CD4-positive, alpha-beta T cell treated with Interleukin-4 for 4 hours (primary cell): ENCODE measurements around the gene SLC25A47.
A peak's percentile ranks its signal among the peaks of the same experiment; 100 is the strongest.
"Not testable (repeated sequence)": the region's sequence is repeated elsewhere in the genome, so short reads cannot be mapped to it uniquely, and the experiment has no call there.

ENCODE experiments used
- DNase-seq: peaks from one replicate; pipeline ENCODE4 v3.0.0-alpha.2; 2020

SLC25A47 gene

DNA sequence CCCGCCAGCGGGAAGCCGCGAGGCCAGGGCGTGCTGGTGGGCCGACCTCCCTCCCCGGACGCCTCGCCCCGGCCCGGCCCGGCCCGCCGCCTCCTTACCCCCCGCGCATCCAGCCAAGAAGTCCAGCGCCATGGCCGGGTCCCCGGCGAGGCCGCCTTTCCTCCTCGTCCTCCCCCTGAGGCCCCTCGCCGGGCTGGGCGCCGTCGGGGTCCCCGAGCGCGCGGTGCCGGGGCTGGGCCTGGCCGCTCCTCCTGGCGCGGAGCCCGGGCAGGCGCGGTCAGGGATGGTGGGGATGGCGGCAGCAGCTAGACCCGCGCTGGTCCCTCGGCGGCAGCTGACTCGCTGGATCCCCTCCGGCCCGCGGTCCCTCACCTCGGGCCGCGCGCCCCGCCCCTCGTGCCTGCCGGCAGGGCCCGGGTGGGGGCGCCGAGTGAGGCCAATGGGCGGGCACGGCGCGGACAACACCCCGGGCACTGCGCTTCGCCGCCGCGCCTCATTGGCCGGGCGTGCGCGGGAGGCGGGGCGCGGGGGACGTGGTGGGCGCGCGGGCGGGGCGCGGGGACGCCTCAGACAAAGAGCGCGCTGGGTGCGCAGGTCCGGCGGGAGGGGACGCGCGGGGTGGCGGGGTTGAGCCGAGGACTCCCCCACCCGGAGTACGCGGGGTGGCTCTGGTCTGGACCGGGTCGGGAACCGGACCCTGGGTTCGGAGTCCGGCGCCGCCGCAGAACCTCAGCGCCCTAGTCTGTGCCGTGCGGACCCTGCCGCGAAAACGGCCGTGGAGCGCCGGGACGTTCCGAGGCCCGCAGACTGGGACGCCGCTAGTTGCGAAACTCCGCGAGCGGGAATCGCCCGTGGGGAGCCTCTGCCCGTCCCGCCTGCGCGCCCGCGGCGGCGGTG, 16.8 kb upstream of the SLC25A47 start, which contains the start of gene SLC25A29:
Gene SLC25A29, minus strand, starts transcription at position 344 of the 897 bp plus-strand sequence. Its CDS starts 212 bp downstream, at position 132.
- DNase-seq, result peak; percentile 64

DNA sequence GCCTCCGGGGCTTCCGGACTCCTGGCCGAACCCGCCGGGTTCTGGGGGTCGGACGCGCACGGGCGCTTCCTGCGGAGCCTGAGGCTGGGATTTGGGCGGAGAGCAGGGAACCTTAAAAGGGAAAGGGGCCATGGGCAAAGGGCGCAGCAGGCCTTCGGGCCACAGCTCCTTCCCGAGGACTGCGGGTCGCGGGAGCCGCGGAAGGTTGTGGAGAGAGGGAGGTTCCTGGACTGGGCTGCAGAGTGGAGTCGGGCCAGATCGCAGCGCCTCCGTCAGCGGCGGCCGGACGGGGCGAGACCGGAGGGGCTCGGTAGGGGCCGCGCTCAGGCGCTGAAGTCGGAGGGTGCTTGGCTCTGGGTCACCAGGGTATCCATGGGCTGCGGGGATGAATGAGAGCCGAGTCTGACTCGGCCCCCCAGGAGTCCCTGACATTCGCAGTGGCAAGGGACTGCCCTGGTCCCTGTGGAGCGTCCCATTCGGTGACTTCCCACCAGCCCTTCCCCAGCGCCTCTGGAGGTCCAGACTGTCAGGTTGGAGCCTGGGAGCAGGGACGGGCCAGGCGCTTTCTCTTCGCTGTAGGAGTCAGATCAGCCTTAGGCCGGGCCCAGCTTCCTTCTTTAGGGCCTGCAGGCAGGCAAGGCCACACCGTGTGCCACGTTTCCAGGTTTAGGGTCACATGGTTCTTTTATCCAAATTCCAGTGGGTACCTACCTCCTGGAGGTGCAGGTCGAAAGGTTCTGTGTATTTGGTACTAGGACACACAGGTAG, 16.0 kb upstream of the SLC25A47 start:
- DNase-seq, result no peak

DNA sequence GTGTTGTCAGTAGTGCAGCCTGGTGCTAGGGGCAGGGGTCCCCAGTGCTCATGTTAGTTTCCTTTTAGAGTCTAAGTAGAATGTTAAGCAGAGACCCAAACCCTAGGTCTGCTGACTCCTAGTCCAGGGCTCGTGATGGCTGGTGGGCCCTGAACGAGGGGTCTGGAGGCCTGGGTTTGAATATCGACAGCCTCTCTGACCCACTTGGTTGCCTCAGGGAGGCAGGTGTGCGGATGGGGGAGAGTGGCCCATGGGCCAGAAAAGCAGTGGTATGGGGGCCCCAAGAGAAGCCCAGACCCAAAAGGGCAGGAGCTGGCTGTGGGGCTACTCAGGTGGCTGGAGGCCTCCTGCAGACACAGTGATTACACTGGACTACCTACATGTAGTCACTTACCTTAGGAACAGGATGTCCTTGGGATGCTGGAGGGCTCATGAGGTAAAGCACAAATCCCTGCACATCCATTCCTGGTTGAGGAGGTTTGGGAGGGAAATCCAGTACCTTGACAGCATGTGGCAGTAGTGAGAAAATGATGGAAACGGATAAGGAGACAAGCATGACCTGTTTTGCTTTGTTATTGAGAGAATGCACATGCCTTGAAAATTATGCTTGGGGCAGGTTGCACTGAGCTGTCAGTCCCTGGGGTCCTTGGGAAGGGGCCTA, 15.2 kb upstream of the SLC25A47 start:
- DNase-seq, result no peak

DNA sequence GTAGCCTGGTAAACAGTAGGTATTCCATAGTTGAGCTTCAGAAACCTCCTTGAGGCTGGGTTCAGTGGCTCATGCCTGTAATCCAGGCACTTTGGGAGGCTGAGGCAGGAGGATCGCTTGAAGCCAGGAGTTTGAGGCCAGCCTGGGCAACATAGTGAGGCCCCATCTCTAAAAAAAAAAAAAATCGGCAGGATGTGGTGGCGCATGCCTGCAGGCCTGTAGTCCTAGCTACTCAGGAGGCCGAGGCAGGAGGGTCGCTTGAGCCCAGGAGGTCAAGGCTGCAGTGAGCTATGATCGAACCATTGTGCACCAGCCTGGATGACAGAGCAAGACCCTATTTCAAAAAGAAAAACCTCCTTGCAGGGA, 14.7 kb upstream of the SLC25A47 start:
- DNase-seq, result not testable (repeated sequence)

DNA sequence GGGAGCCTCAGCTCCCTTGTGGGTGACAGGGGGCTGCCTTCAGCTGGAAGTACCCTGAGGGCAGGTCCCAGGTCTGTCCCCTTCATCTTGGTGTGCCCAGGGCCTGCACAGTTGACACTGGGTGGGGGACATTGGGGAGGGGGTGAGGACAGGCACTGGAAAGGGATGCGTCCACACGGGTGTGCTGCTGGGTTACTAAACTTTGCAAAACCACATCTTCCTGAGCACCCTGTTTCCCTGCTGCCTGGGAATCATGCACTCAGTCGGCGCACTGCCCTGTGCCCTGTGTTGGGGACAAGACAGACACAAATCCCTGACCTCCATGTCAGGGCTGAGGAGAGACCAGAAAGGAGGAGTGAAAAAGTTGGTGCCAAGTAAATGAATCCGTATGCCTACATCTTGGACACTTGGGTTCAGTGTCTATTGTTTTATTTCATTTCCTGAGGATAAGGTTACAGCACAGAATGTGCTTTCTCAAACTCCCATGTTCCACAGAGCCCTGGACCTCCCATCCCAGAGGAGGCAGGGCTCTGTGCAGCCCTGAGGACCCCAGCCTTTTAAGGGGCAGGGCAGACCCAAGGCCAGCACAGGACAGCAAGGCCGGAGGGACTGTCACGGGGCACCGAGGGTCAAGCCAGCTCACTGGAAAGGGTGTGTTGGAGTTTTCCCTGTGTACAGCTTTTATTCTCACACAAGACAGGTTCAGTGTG, 14.0 kb upstream of the SLC25A47 start:
- DNase-seq, result no peak

DNA sequence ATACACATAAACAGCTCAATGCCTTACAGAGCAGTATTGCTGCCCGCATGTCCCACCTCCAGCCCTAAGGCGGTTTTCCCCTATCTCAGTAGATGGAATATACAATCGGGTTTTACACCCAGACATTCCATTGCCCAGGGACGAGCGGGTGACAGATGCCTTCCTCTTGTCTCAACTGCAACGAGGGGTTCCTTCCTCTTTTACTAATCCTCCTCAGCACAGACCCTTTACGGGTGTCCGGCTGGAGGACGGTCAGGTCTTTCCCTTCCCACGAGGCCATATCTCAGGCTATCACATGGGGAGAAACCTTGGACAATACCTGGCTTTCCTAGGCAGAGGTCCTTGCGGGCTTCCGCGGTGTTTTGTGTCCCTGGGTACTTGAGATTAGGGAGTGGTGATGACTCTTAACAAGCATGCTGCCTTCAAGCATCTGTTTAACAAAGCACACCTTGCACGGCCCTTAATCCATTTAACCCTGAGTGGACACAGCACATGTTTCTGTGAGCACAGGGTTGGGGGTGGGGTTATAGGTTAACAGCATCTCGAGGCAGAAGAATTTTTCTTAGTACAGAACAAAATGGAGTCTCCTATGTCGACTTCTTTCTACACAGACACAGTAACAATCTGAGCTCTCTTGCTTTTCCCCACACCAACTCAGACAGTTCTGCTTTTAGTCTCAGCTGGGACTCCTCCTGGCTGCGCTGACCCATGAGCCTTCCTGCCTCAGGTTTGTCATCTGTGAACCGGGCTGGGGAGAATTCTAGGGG, 10.8 kb upstream of the SLC25A47 start:
- not testable (repeated sequence) for DNase-seq

DNA sequence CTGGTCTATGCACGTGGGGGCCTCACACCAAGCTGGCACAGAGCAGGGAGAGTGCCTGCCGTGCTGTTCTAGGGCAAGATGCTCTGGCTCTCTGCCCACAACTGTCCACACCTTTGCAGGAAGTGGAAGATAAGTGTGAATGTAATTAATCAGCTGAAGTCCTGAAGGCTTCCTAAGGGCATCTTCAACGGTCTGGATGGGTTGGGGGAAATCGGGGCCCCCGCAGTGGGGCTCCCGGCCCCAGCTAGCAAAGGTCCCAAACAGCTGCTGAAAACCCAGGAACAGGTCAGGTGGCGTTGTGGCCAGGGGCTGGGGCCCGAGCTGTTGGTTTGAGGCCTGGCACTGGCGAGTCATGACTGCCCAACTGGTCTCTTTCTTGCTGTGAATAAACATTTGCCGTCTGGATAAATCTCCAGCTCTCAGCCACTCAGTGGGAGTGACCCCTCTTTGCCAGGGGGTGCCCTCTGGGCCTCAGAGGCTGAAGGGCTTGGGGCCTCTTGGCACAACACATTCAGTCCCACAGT, 10.2 kb upstream of the SLC25A47 start:
- DNase-seq, result no peak

DNA sequence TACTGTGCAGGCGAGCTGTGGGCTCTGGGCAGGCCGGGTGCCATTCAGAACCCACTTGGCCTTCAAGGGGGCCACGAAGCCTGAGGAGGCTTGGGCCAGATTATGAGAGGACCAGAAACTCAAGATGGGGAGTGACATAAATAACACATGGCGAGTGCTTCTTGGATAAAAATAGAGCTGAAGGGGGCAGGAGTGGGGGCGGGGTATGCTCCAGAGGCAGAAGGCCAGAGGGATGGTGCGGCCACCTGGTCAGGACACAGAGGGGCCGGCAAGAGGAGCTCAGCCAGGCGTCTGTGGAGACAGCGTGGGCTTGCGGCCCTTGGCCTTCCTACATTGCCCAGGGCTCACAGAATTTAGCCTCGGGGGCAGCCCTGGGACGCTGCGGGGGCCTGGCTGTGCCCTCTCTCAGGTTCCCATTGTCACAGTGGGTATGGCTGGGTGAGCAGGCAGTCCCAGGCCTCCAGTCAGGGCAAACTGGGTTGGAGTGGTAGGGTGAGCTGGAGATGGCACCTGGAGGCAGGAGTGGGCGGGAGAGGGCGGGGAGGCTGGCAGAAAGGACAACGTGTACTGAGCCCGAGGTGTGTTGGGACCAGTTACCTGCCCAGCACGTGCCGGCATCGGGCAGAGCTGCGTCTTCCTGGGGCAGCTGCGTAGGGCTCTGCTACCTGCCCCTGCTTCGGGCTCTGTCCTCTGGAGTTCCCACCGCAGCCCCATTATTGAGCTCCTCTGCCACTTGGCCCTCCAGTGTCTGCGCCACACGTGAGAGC, 9.5 kb upstream of the SLC25A47 start:
- no peak for DNase-seq

DNA sequence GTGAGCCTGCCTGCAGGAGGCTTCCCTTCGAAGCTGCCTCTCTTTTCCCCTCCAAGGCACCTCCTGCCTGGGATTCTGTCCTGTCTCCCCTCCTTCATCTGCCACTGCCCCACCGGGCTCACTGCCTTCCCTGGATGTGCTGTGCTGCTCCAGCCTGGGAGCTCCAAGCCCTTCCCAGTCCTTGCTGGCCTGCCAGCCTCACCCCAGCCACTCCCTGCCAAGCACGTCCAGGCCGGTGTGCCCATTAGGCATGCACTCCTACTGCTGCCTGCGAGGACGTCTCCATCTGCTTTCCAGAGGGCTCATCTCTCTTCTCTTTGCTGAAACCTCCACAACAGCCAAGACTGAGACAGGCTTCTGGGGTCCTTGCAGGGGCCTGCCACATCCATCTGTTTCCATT, 8.4 kb upstream of the SLC25A47 start:
- no peak for DNase-seq

DNA sequence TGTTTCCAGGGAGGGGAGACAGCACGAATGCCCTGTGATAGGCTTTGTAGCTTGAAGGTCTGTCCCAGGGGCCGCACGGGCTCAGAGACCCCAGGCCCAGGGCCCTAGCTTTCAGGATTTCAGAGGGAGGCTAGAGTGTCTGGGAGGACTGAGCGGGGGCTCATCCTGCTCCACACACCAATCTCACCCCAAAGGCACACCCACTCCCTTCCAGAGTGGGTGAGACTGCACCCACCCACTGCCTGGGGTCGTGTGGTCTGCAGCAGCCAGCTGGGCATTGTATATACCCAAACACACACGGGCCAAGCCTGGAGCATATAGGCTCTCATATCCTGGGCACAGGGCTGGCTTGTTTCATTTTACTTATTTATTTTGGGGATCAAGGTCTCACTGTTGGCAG, 5.8 kb upstream of the SLC25A47 start:
- no peak for DNase-seq

DNA sequence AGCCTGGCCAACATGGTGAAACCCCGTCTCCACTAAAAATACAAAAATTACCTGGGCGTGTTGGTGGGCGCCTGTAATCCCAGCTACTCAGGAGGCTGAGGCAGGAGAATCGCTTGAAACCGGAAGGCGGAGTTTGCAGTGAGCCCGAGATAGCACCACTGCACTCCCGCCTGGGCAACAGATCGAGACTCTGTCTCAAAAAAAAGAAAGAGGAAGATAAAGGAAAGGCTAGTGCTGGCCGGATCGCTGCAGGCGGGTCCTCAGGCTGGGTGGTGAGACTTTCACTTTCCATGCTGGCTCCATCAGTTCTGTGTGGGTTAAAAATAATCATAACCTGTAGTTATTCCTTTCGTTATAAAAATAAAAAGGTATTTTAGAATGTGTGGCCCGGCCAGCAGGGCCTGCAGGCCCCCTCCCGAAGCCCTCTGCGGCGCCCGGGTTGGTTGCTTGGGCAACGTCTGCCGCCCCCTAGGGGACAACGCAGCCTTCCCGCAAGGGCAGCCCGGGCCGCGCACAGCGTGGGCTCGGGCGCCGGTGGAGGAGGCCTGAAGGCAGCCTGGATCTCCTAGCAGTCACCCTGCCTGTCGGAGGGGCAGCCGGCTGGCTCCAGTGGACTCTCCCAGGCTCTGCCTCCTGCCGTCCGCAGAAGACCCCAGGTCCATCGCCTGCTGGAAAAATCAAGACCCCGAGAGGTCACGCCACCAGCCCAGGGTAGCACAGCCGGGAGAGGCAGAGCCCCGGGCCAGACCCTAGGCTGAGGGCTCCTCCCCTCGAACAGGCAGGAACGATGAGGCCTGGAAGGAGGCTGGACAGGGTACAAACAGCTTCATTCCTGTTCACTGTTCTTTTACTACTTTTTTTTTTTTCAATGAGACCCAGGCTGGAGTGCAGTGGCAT, 5.0 kb upstream of the SLC25A47 start:
- DNase-seq, result peak; percentile 63

DNA sequence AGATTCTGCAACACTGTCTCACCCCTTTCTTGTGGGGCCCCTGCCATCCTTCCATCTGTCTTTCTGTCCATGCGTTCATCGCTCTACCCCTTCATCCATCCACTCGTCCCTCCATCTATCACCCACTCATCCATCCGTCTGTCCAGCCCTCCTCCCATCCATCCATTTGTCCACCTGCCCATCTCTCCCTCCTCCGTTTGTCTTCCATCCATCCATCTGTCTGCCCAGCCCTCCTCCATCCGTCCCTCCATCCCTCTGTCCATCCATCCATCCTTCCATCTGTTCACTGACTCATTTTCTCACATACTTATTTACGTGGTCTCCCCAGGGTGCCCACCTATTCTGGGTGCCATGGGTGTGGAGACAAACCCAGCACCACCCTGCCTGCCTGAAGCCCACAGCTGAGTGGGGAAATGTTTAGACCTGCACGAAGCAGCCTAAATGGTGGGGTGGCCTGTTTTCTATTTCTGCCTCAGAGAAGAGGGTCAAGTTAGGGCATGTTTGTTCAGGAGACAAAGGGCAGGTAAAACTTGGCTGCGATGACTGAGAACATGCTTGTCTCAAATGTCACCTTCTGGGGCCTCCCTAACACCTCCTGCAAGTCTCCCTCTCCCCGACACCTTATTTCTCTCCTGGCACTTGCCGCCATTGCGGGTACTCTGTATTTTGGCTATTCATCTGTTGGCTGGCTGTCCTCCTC, 2.8 kb upstream of the SLC25A47 start:
- DNase-seq, result no peak

DNA sequence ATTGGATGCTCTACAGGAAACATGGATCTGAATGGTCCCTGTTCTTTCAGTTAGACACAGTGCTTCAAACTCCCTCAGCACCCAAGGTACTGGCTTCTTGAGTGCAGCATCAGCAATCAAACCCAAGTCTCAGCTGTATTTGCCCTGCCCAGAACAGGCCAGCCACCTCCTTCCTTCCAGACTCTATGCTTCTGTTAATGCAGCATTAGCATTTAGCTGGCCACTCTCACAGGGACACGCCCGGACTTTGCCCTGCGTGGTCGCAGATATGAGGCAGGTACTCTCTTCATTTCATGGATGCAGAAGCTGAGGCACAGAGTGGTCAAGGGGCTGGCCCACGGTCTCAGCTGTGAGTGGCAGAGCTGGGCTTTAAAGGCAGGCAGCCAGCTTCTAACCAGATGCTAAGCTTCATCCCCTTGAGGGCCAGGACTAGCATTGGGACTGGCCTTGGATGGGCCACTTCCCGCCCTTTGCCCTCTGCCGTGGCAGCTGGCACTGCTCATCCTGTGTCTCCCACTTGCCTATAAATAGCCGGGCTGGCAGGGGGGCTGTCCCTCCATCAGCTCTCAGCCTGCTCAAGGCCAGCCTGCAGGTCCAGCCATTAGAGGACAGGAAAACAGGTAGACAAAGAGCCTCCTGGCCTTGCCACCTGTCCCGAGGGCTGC, 1.5 kb upstream of the SLC25A47 start:
- no peak for DNase-seq

DNA sequence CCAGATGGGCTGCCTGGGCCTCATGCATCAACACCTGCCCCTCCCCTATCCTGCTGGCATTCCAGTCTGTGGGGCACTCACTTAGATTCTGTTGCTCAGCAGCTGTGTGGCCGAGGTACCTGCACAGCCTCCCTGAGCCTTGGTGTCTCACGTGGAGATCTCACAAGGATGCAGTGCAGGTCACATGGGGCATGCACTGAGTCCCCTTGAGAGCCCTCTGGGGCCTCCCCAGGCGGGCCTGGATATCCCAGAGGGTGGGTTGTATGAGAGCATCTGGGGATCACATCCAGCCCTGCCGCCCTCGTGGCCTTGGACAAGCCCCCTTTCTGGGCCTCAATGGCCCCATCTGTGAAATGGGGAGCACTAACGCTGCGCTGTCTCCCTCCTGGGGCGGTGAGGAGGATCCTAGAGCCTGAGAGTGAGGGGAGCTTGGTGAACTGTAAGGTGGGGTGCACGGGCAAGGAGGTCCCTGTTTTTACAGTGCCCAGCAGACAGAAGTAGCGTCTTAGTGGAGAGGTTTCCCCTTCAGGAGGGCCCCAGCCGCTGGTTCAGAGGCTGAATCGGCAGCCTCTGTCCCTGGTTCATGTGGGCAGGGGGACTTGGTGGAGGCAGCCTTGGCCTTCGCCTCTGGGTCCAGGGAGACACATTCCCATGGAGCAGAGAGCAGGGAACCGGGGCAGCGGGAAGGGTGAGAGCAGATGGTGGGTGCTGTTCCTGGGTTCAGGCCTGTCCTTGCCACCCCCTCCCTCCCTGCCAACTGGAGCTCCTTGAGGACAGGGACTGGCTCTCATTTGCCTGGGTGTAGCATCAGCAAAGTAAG, 791 bp upstream of the SLC25A47 start:
- no peak for DNase-seq

DNA sequence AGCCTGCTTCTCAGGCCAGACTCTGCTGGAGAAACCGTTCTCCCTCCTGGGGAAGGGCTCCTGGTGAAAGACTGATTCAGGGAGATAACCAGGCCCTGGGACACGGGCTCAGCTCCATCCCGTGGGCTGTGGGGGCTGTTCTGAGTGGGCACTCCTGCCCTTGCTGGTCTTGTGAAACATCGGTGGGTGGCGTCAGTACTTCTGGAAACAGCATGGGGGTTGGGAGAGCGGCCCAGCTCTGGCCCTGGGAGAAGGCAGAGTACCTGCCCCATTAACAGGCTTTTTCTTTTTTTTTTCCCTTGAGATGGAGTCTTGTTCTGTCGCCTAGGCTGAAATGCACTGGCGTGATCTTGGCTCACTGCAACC, 786 bp downstream of the SLC25A47 start:
- DNase-seq, result no peak

DNA sequence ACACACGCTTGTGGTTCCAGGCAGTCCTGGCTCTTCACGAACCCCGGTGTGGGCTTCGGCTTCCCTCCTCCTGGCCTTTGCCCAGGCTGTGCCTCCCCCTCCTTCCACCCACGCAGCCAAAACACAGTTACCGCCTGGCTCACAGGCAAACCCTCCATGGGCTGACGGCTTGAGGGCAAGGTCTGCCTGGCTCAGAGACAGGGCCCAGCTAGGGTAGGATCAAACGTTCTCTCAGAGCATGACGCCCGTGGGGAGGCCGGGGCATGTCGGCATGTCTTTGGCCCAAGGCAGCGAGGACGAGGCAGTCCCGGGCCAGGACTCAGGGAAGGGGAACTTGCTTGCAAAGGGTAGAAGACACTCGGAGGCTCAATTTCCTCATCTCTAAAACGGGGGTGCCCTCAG, 2.1 kb downstream of the SLC25A47 start:
- no peak for DNase-seq

DNA sequence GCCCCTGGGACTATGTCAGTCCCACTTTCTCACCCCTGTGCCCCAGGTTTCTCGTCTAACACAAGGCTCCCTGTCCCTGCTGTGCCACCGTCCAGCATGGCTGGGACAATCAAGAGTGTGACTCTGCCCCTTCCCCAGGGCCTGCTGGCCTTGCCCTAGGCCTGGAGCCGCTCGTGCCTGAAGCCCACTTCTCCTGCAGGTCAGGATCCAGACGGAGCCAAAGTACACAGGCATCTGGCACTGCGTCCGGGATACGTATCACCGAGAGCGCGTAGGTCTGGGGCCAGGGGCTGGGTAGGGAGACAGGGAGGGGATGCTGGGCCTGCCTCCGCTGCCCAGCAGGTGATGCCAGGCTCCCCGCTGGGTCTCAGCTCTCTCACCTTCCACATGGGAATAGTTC, 2.8 kb downstream of the SLC25A47 start:
- no peak for DNase-seq

DNA sequence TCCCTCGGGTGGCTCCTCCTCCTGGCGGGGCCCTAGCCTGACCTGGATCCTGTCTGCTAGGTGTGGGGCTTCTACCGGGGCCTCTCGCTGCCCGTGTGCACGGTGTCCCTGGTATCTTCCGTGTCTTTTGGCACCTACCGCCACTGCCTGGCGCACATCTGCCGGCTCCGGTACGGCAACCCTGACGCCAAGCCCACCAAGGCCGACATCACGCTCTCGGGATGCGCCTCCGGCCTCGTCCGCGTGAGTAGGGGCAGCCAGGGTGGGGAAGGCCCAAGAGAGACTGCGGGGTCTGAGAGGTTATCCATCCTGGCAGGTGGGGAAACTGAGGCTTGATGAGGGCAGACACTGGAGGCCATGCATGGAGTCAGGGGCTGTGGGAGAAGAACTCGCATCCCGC, 4.0 kb downstream of the SLC25A47 start:
- DNase-seq, result no peak
